NCI-H2107 (cell line): ENCODE data around the gene ERAP2.
"Not testable (repeated sequence)": the region's sequence is repeated elsewhere in the genome, so short reads cannot be mapped to it uniquely, and the experiment has no call there.

ENCODE experiments used
- DNase-seq: peaks from one replicate; lab custom pipeline; 2025; lab: John Stamatoyannopoulos, UW

The ERAP2 gene

DNA sequence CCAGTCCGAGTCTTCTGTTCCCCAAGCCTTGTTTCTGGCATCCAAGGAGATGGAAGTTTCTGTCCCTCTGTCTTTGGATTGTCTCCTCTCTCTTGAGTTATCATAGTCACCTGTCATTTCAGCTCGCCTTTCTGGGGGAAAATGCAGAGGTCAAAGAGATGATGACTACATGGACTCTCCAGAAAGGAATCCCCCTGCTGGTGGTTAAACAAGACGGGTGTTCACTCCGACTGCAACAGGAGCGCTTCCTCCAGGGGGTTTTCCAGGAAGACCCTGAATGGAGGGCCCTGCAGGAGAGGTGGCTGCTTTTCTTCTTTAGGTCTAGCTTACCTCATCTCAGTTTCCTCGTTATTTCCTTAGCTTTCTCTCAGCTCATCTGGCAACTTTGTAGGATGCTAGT lies 25.1 kb downstream of the ERAP2 start:
- no peak for DNase-seq

DNA sequence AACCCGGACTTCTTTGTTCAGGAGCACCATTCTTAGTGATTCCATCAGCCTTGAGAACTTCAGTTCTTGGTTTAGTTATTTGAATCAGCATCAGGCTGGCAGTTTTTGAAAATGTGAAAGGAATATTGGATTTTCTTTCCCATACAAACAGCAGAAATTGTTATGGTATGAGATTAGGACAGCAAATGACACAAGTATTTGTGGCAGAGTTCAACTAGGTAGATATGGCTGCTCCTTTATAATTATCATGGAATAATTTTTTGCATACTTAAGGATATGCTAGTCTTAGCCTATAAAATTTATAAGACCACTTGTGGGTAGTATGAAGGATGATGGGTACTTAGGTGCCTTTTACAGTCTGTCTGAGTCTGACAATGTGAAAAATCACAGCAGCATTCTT lies 25.5 kb downstream of the ERAP2 start:
- no peak for DNase-seq

DNA sequence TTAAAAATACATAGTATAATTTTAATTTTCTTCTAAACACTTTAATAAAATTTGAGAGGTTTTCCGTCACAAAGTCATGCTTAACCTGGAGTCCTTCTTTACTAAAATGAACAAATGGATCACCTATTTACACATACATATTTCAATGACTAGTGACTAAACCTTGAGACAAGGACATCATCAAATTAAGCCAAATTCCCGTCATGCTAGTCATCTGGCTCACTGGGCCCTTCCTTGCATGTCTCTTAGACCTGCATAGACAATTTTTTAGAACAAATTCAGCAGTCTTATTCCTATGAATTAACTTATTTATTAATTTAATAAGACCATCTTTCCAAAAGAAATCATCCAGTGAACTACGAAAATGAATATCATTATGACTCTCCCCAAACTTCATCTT lies 26.6 kb downstream of the ERAP2 start:
- DNase-seq = no peak

GRCh38 chr5:96903300-96903699 lies 27.0 kb downstream of the ERAP2 start:
- no peak for DNase-seq

DNA sequence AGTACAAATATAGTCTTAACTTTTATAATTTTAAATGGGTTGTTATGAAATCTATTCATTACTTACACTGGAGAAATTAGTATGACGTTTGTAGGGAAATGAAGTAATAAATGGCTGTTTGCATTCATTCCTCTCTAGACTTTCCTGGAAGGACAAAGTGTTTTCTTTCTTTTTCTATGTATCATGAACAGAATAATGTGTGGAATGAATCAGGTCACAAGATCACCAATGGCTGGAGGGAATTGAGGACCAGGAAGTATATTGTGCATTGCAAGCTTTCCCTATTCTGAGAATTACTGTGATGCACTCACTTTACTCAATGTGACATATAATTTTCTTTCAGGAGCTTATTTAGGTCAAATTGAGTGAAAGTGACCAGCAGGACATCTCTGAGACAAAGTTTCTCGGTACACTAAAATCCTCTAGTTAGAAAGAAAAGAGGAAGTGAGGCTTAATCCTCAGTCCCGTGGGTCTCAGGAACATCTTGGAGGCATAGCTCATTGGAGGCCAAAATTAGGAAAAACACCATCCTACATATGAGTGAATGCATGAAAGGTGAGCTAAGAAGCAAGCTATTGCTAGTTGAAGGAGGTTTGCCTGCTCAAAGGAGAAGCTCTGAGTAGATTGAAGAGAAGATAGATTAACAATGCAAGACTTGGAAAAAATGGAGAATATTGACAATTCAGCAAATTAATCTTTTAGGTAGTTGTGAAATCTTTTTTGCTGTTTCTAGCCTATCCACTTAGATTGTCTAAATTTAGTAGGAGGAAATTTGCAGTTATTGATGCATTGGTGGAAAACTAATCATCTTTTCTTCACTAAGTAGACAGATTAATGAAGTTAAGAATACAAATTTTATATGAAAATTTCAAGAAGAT lies 28.0 kb downstream of the ERAP2 start:
- DNase-seq = no peak

DNA sequence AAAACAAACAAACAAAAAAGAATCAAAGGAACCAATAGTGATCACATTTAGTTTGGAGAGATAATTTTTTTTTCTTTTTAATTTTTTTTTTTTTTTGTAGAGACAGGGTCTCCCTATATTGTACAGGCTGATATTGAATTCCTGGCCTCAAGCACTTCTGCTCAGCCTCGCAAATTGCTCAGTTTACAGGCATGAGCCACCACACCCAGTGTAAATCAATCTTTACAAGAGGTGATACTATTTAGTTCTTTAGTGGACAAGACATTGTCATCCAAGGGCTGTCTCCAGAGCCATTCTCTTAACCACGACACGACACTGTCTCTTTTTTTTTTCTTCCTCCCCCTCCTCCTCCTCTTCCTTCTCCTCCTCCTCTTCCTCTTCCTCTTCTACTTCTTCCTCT lies 29.6 kb downstream of the ERAP2 start:
- no peak for DNase-seq

- no peak for DNase-seq
Observed at GRCh38 chr5:96909003-96909402, 32.7 kb downstream of the ERAP2 start.

- no peak for DNase-seq
Observed at GRCh38 chr5:96909435-96909834, 33.1 kb downstream of the ERAP2 start.

DNA sequence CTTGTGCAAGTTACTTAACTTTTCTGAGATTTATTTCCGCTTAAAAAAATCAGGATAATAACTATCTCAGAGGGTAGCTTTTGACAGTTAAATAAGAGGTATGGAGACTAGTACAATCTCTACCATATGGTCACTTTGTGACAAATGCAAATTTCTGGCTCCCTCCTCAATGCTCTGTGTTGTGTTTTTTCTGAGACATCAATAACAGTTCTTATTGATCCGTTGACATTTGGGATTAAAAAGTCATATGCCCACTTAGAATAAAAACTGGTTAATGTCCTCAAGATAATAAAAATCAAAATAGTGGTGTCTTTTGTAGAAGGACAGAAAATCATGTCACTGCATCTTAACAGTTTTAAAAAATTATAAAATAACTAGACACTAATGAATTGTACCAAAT lies 34.8 kb downstream of the ERAP2 start:
- DNase-seq = no peak

DNA sequence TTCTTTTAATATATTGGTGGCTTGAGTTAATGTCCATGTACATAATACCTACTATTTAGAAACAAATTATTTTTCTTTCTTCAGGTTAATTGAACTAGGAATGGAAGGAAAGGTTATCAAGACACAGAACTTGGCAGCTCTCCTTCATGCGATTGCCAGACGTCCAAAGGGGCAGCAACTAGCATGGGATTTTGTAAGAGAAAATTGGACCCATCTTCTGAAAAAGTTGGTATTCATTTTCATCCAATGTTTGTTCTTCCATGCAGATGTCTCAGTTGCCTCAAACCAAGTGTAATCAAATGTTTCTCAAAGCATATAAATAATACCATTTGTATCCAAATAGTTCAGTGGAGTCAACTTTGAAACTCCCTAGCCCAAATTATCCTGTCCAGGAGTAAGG lies 36.9 kb downstream of the ERAP2 start:
- DNase-seq = no peak

DNA sequence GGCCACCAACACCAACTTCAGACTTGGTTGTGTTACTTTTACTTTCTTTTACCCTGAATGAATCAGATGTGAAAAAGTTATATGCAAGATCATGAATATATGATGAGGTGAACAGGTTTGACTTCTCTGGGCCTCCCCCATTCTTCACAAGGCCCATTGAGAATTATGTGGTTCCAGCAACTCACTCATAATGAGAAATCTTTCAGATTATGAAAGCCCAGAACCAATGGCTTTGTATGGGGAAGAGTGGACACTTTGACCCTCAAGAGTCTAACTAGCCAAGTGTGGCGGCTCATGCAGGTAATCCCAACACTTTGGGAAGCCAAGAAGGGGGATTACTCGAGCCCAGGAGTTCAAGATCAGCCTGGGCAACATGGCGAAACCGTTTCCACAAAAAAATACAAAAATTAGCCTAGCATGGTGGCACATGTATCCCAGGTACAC lies 43.5 kb downstream of the ERAP2 start:
- no peak for DNase-seq

DNA sequence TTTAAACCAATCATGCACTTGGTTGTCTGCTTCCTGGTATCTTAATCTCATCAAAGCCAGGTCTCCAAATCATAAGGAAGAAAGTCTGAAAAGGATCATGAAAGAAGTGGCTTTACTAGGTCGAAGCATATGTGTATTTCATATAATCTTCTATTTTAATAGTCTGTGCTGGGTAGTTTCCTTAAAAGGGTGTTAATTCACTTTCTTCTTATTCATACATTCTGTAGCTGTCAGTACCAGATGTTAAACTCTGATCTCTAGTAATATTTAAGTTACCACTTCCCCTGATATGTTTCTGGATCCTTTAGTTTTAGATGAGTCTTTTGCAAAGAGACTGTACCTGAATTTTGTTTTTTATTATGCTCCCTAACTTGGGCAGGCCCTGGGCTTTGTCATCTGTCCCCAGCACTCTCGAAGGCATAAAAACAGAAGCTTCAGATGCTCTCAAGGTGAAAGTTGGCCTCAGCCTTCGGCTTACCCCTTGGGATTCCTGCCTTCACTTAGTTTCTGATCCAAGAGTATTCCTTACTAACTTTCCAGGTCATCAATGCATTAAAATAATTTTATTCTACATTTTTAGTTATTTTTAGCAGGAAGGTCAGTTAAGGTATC lies 44.5 kb downstream of the ERAP2 start:
- DNase-seq = no peak

DNA sequence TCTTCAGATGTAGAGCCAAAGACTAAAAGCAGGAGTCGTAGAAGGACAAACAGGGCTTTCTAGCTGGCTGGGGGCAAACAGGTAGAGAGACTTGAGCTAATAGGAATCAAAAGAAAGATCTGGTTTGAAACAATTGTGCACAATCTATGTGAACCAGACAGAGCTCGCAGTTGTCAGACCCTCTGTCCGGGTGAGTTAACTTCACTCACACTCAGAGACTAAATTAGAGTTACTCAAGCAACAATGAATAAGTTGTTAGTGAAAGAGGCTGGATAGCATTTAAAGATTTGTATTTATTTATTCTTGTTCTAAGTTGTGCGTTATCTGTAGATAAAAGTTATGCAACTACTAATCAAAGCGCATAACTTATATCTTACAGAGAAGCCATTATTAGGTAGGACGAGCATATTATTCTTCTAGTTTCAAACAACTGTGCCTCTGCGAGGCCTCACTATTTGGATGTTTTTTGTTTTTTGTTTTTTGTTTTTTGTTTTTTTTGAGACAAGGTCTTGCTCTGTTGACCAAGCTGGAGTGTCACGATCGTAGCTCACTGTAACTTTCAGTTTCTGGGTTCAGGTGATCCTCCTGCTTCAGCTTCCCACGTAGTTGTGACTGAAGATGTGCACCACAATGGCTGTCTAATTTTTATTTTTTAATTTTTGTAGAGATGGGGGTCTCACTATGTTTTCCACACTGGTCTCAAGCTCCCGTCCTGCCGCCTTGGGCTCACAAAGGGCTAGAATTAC lies 46.4 kb downstream of the ERAP2 start:
- no peak for DNase-seq

GRCh38 chr5:96924016-96924443 lies 47.7 kb downstream of the ERAP2 start:
- DNase-seq = no peak

DNA sequence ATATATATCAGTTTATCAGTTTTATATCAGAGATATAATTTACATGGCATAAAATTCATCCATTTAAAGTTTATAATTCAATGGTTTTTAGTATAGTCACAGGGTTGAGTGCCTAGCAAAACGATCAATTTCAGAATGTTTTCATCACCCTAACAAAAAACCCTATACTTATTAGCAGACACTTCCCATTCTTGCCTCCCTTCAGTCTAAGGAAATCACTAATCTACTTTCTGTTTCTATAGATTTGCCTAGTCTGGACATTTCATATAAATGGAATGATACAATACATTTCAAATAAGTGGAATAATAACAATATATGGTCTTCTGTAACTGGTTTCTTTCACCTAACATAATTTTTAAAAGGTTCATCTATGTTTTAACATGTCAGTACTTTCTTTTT lies 50.0 kb downstream of the ERAP2 start:
- no peak for DNase-seq

GRCh38 chr5:96927008-96927407 lies 50.7 kb downstream of the ERAP2 start:
- DNase-seq = no peak

DNA sequence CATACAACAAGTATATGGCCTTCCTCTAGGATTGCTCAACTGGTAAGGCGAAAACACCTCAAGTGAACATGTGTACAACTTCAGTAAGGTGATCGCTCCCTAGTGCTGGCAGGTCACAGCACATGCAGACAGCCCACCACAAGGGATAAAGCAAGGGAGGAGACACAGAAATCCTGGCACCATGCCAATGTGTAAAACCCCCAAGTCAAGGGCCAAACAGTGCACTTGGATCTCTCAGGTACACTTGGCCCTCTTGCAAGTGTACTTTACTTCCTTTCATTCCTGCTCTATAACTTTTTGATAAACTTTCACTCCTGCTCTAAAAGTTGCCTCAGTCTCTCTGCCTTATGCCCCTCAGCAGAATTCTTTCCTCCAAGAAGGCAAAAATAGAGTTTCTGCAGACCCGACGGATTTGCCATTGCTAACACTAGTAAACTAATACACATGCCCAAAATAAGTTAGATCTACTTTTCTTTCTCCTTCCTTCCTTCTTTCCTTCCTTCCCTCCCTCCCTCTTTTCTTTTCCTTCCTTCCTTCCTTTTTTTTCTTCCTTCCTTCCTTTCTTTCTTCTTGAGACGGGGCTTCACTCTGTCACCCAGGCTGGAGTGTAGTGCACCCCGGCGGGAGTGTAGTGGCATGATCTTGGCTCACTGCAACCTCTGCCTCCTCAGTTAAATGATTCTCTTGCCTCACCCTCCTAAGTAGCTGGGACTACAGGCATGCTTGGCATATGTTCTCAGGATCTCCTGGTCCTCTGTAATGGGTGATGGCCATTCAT lies 52.8 kb downstream of the ERAP2 start:
- no peak for DNase-seq

GRCh38 chr5:96930058-96930457 lies 53.8 kb downstream of the ERAP2 start:
- no peak for DNase-seq

DNA sequence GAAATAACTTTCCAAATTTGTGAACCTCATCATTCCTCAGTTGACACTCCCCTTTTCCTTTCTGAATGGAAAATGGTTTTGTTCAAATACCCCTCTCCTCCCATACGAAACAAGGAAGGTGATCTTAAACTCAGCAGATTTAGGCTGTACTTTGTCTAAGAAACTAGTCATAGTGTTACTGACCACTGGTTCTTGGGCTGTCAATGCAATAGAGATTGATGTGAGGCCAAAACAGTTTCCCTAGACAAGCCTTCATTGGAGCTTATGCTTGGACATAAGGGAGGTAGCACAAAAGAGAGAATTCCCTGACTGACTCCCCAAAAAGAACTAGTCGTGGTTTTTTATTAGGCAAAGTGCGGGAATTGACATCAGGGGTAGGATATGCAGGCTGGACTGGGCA lies 54.3 kb downstream of the ERAP2 start:
- DNase-seq = no peak

GRCh38 chr5:96931037-96931436 lies 54.7 kb downstream of the ERAP2 start:
- not testable (repeated sequence) for DNase-seq

DNA sequence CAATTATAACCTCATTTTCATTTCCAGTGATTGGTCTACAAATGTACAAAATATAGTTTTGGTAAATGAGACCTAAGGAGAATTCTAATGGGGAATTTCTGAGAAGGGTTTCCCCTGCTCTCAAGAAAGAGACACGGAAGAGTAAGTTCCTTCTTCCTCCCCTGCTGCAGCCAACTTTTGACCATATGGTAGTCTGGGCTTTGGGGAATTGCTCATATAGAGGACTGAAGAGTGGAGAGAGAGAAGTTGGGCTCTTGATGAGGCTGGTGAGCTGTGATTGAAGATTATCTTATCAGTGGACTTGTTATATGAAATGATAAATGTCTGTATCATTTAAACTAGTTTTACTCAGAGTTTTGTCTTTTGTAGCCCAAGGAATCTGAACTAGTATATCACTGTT lies 55.3 kb downstream of the ERAP2 start:
- DNase-seq = no peak

- no peak for DNase-seq
Observed at GRCh38 chr5:96932026-96932425, 55.7 kb downstream of the ERAP2 start.
